OCI-LY1 (cell line): ENCODE results near the gene CRB3.

ENCODE experiments used
- H2AFZ ChIP-seq: fragments of 200-600 bp; sonication (generic), shearing (Covaris generic); 2 replicates; pipeline ENCODE4 v1.6.0; 2014; ENCODE audit warnings: antibody characterized with exemption, mild to moderate bottlenecking, low read length
- H3F3A ChIP-seq: fragments of 200-600 bp; sonication (generic), shearing (Covaris generic); 2 replicates; pipeline ENCODE4 v1.6.0; 2014; ENCODE audit warnings: mild to moderate bottlenecking, antibody characterized with exemption, low read length, moderate library complexity; ENCODE audit not compliant: insufficient read depth
- H3K27ac ChIP-seq: fragments of 200-600 bp; sonication (generic); 2 replicates; pipeline ENCODE4 v1.5.1; 2014; ENCODE audit warnings: low read length, mixed run types, mild to moderate bottlenecking, low read depth; ENCODE audit not compliant: poor library complexity, severe bottlenecking
- H3K27me3 ChIP-seq: fragments of 200-600 bp; sonication (generic); 2 replicates; pipeline ENCODE4 v1.6.0; 2014; ENCODE audit warnings: antibody characterized with exemption, mild to moderate bottlenecking, low read length, moderate library complexity; ENCODE audit not compliant: insufficient read depth
- H3K36me3 ChIP-seq: fragments of 200-600 bp; sonication (generic); 2 replicates; pipeline ENCODE4 v1.6.1; 2014; ENCODE audit warnings: mild to moderate bottlenecking, antibody characterized with exemption, low read length, moderate library complexity, mixed read lengths; ENCODE audit not compliant: insufficient read depth
- H3K4me1 ChIP-seq: fragments of 200-600 bp; sonication (generic); 2 replicates; pipeline ENCODE4 v1.5.1; 2014; ENCODE audit warnings: mild to moderate bottlenecking, low read length, moderate library complexity; ENCODE audit not compliant: insufficient read depth, severe bottlenecking
- H3K4me2 ChIP-seq: fragments of 200-600 bp; sonication (generic), shearing (Covaris generic); 2 replicates; pipeline ENCODE4 v1.6.1; 2014; ENCODE audit warnings: low read length
- H3K4me3 ChIP-seq: fragments of 200-600 bp; sonication (generic); 2 replicates; pipeline ENCODE4 v1.5.1; 2014; ENCODE audit warnings: low read length, low read depth, mild to moderate bottlenecking, mixed read lengths; ENCODE audit not compliant: poor library complexity, severe bottlenecking
- H3K79me2 ChIP-seq: fragments of 200-600 bp; shearing (Covaris generic); 2 replicates; pipeline ENCODE4 v1.6.1; 2016; ENCODE audit warnings: mixed run types, low read length, mixed read lengths; ENCODE audit not compliant: insufficient read depth
- H3K9ac ChIP-seq: fragments of 200-600 bp; sonication (generic), shearing (Covaris generic); 2 replicates; pipeline ENCODE4 v1.6.1; 2014; ENCODE audit warnings: mild to moderate bottlenecking, low read length, mixed read lengths
- H3K9me2 ChIP-seq: fragments of 200-600 bp; sonication (generic), shearing (Covaris generic); 2 replicates; pipeline ENCODE4 v1.6.1; 2014; ENCODE audit warnings: low read depth, mild to moderate bottlenecking, low read length, mixed read lengths
- H3K9me3 ChIP-seq: fragments of 200-600 bp; shearing (Covaris generic); 2 replicates; pipeline ENCODE4 v1.6.1; 2014; ENCODE audit warnings: low read length, mixed read lengths
- H4K20me1 ChIP-seq: fragments of 200-600 bp; sonication (generic), shearing (Covaris generic); 2 replicates; pipeline ENCODE4 v1.6.0; 2016; ENCODE audit warnings: mild to moderate bottlenecking, low read length; ENCODE audit not compliant: insufficient read depth
- CTCF ChIP-seq: fragments of 200-600 bp; sonication (generic), shearing (Covaris generic); IDR thresholded peaks from 2 replicates; pipeline ENCODE4 v1.5.1; 2017; ENCODE audit warnings: mild to moderate bottlenecking, antibody characterized with exemption, low read length, moderate library complexity, mixed read lengths
- EZH2 ChIP-seq: fragments of 200-600 bp; sonication (generic), shearing (Covaris generic); IDR thresholded peaks from 2 replicates; pipeline ENCODE4 v1.8.0; 2017; ENCODE audit warnings: borderline replicate concordance, mixed run types, mild to moderate bottlenecking, antibody characterized with exemption, low read length, moderate library complexity, mixed read lengths

CRB3 gene

GRCh38 chr19:6470173-6470572 is 6.1 kb downstream of the CRB3 start:
- no peak overlapping the region for H3K4me3 ChIP-seq
- no peak overlapping the region for H3K4me2 ChIP-seq
- no peaks in the 10 kb centered on the region for H3K9me3 ChIP-seq
- H3K79me2 ChIP-seq = no peaks in the 10 kb centered on the region
- no peaks in the 10 kb centered on the region for H3K4me1 ChIP-seq
- 0 out of 2 replicates have a peak, but pooled peaks cover 1% of the 10 kb centered on the region for H3K27me3 ChIP-seq
- peaks cover 8% of the 10 kb centered on the region for H3K36me3 ChIP-seq
- H3K9me2 ChIP-seq = no peaks in the 10 kb centered on the region
- TF ChIP-seq EZH2 (no peak), CTCF (no peak)
- H2AFZ ChIP-seq = no peak overlapping the region
- no peaks in the 10 kb centered on the region for H4K20me1 ChIP-seq
- no peak overlapping the region for H3K27ac ChIP-seq
- no peak overlapping the region for H3K9ac ChIP-seq
- no peaks in the 10 kb centered on the region for H3F3A ChIP-seq

DNA sequence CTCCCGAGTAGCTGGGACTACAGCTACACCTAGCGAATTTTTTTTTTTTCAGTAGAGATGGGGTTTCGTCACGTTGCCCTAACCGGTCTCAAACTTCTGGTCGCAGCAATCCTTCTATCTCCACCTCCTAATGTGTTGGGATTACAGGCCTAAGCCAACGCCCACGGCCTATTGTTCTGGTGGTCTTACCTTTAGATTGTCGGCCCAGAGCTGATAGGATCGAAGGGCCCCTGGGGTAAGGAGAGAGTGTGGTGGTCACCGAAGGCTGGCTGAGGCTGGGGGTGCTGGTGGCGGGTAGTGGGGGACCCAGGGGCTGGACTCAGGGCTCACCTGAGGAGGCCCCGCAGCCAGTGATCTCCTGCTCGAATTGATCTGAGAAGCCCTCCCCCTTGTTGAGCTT is 7.0 kb downstream of the CRB3 start:
- Histone ChIP-seq H3K9ac (no peak overlapping the region), H3K9me3 (no peaks in the 10 kb centered on the region), H3K27me3 (no peaks in the 10 kb centered on the region), H2AFZ (no peak overlapping the region), H3K4me2 (no peak overlapping the region), H3F3A (no peaks in the 10 kb centered on the region), H4K20me1 (no peaks in the 10 kb centered on the region), H3K4me1 (no peaks in the 10 kb centered on the region), H3K9me2 (no peaks in the 10 kb centered on the region), H3K4me3 (no peak overlapping the region), H3K27ac (no peak overlapping the region), H3K36me3 (peaks cover 17% of the 10 kb centered on the region), H3K79me2 (no peaks in the 10 kb centered on the region)
- TF ChIP-seq EZH2 = no peak
- TF ChIP-seq CTCF = no peak

DNA sequence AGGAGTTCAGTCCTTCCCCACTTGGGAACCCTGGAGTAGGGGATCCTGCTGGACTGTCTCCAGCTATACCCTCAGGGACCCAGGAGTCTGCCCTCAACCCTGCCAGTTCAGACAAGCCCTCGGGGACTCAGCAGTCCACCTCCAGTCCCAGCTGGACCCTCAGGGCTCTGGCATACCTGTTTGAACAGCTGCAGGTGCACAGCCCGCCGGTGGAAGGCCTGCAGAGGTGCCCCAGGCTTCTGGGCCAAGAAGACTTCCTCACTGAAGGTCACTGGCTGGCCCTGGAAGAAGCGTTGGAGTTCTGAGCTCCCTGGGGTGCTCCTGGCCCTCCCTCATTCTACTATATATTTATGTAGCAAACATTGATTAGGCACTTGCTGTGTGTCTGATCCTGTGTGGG is 8.6 kb downstream of the CRB3 start:
- Histone ChIP-seq H3K9ac (no peak overlapping the region), H3K27me3 (no peaks in the 10 kb centered on the region), H3K9me2 (no peaks in the 10 kb centered on the region), H3K27ac (no peak overlapping the region), H4K20me1 (no peaks in the 10 kb centered on the region), H3K4me3 (no peak overlapping the region), H3K9me3 (no peaks in the 10 kb centered on the region), H3F3A (no peaks in the 10 kb centered on the region), H3K36me3 (peaks cover 29% of the 10 kb centered on the region), H2AFZ (no peak overlapping the region), H3K79me2 (no peaks in the 10 kb centered on the region), H3K4me2 (no peak overlapping the region), H3K4me1 (no peaks in the 10 kb centered on the region)
- TF ChIP-seq EZH2 (no peak), CTCF (no peak)
